ENCODE measurements around the gene PIGU. TPM values are rescaled to one million over a fixed set of nuclear protein-coding genes. Genes with fewer than 3 reads are reported as not detected.

PIGU gene
- total and polyA plus RNA-seq, 4 donors, result 6.4 to 10.0 (median 7.2) TPM

GRCh38 chr20:34704177-34705007 is 27.5 kb upstream of the PIGU start, which contains the start of gene TP53INP2 (continued):
- TF ChIP-seq TAF1 (conservative IDR thresholded peaks at IDR 0.05), result no peak

- Histone ChIP-seq H3K9ac (ENCODE audit: low read depth in 1 of 2, low read length in 2 of 2) (peak overlapping the region; percentile 45 to 77), H3K36me3 (ENCODE audit: control insufficient read depth in 4 of 4, insufficient read depth in 3 of 4, low read depth in 1 of 4, low read length in 3 of 4) (no peaks in the 10 kb centered on the region), H3K4me3 (ENCODE audit: low read depth in 1 of 3, low read length in 3 of 3) (peak overlapping the region; percentile 36 to 82 (median 74)), H3K4me1 (ENCODE audit: control insufficient read depth in 4 of 4, insufficient read depth in 4 of 4, low read length in 3 of 4) (peaks cover 6 to 43% (median 37%) of the 10 kb centered on the region in 4 donors), H3K9me3 (ENCODE audit: control insufficient read depth in 4 of 4, low read length in 3 of 4) (no peaks in the 10 kb centered on the region), H3K27me3 (ENCODE audit: control insufficient read depth in 4 of 4, insufficient read depth in 4 of 4, low read length in 3 of 4) (no peaks in the 10 kb centered on the region), H3K27ac (ENCODE audit: low read depth in 1 of 2, low read length in 2 of 2) (peak overlapping the region; percentile 99)
- 2% methylated on average over 38 of the region's 38 CpGs for WGBS
- DNase-seq (ENCODE audit: low spot score), result peak; percentile 50
- TF ChIP-seq TAF1 (conservative IDR thresholded peaks at IDR 0.05) (peak; percentile 49), SP1 (IDR thresholded peaks at IDR 0.05) (no peak), ATF3 (IDR thresholded peaks at IDR 0.05) (no peak), REST (IDR thresholded peaks at IDR 0.05) (no peak), ZBTB33 (IDR thresholded peaks at IDR 0.05) (no peak), HNF4A (conservative IDR thresholded peaks at IDR 0.05) (no peak), RAD21 (IDR thresholded peaks at IDR 0.05) (peak in 1 of 2 donors; percentile 23), MAX (IDR thresholded peaks at IDR 0.05) (no peak), HNF4G (IDR thresholded peaks at IDR 0.05) (no peak), EGR1 (IDR thresholded peaks at IDR 0.05; ENCODE audit: low read depth in 2 of 2) (no peak), CTCF (IDR thresholded peaks at IDR 0.05; ENCODE audit: low read depth, low read length, missing input control) (no peak), JUND (IDR thresholded peaks at IDR 0.05) (no peak), GABPA (IDR thresholded peaks at IDR 0.05 in 1 of 2, conservative IDR thresholded peaks at IDR 0.05 in 1 of 2) (no peak)
Measured at GRCh38 chr20:34703424-34704176, 26.7 kb upstream of the PIGU start.
